Measurements from ENCODE around the gene DOCK2. TPM values are rescaled to one million over a fixed set of nuclear protein-coding genes. Genes with fewer than 3 reads are reported as not detected.
"Not testable (repeated sequence)": the region's sequence is repeated elsewhere in the genome, so short reads cannot be mapped to it uniquely, and the experiment has no call there.

The DOCK2 gene
- total RNA-seq, 1 donor from 2014 or later, result 1.2 TPM

DNA sequence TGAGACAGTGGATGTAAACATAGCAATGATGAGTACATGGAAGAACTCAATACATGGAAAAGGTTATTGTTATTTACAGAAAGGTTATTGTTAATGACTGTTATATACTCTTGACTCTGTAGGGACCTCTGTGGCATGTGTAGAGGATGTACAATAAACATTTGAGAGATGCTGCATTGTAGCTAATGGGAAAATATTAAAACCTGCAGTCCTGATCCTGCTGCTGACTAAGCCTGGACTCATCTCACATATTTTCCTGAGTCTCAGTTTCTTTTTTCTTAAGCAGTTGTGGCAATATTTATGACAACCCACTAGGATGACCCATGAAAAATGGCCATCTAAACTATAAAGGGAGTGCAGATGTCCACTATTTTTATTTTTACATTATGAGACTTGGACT, 75.4 kb downstream of the DOCK2 start:
- no peak for DNase-seq (ENCODE audit: extremely low read depth, low read depth, low spot score)

DNA sequence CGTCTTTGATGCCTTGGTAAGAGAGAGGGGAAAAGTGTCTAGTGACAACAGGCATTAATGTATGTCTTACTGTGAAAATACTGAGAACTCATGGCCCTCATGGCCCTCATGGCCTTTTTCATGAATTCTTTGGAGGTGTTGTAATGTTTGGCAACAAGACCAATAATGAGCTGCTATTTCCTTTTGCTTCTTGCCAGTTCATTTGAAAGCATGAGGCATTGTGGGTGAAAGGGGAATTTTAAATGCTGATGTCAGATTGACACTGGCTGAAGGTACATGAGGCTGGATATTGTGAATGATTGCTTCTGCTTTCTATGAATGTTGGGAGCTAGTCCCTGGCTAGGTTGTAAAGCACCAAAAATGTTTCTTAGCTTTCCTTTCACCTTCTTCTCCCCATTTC, 79.2 kb downstream of the DOCK2 start:
- no peak for DNase-seq (ENCODE audit: extremely low read depth, low read depth, low spot score)

DNA sequence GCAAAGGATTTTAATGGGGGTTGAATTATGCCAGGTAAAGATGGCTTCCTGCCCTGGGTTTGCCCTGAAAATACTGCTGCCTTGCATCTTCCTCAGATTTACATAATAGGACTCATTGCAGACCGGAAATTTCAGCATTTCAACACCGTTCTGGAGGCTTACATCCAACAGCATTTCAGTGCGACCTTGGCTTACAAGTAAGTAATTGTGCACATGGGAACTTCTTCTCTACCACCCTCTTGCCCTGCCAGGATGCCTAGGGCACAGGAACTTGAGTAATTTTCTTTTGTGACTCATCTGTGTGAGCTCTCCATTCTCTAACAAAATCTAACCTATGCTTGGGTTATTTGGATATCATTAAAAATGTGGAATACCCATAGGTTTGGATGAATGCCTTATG, 80.2 kb downstream of the DOCK2 start:
- DNase-seq (ENCODE audit: extremely low read depth, low read depth, low spot score), result no peak

DNA sequence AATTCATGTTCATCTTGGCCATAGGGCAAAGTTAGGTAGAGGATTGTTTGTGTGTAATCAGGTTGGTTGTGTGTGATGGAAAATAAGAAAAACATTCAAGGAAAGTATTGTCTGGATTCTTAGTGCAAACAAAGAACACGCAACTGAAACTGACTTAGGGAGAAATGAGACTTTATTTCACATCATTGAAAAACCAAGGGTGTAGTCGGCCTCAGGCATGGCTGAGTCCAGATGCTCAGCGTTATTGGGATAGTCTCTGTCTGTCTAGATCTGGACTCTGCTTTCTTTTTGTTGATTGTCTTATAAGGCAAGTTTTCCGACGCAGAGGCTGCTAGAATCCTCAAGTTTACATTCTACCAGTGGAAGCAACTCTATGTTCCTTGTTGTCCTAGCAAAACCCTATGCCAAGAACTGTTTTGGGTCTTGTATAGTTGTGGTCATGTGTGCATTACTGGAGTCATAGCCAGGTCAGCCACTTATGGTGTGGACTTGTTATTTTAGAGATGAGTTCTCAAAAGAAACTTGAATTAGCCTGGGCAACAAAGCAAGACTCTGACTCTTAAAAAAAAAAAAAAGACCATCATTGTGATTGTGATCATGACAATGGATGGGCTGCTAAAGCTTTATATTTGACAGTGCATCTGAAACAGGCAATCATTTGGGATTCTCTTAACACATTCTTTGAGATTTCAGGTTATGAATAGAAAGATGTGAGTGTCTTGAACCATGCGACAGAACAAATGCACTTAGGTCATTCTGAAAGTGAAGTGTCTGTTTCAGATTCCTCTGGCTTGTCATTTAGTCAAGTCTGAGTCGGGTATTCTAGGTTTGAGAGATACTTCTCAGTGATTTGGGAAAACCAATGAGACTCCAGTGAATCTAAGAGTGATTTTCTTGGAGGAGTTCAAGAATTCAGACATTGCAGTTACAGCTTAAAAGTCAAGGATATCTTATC, 82.6 kb downstream of the DOCK2 start:
- no peak for DNase-seq (ENCODE audit: extremely low read depth, low read depth, low spot score)

DNA sequence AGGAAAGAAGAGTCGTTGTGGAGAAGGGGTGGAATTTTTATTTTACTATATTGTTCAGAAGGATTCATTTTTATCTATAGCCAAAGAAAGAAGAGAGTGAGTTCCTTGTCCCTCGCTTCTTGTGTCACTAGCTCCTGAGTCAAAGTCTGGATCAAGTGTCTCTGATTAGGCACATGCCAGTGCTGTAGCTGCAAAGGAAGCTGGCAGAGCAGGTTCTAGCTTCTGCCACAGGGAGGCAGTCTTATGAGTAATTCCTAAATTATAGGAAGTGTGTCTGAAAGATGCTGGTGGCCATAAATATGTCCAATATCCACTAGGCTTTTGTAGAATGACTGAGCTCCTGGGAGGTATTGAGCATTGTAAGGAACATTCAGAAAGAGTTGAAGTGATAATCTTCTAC, 84.7 kb downstream of the DOCK2 start:
- no peak for DNase-seq (ENCODE audit: extremely low read depth, low read depth, low spot score)

DNA sequence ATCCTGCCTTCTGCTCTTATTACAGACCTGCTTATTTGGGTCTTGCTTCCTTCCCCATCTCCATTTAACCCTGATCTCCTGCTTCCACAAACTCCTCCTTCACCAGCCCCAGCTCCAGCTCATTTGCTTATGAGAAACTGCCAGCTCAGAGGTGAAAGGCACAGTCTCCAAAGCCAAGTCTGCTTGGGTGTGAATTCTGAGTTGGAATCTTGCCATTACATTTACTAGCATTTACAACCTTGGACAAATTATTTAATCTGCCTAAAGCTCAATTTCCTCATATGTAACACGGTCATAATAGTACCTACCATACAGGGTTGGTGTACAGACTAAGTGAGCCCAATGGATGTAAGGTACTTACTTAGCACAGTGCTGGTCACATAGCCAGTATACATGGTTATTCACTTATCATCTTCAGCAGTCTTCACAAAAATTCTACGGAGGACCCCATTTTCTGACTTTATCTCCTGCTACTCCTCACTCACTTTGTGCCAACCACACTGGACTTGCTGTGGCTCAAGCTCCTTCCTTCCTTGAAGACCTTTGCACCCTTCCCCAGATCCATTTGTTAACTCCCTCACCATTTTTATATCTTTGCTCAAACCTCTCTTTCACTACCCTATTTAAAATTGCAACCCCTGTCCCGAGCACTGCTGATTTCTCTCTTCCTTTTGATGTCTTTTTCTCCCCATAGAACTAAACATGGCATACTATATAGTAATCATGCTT, 86.2 kb downstream of the DOCK2 start:
- no peak for DNase-seq (ENCODE audit: extremely low read depth, low read depth, low spot score)

DNA sequence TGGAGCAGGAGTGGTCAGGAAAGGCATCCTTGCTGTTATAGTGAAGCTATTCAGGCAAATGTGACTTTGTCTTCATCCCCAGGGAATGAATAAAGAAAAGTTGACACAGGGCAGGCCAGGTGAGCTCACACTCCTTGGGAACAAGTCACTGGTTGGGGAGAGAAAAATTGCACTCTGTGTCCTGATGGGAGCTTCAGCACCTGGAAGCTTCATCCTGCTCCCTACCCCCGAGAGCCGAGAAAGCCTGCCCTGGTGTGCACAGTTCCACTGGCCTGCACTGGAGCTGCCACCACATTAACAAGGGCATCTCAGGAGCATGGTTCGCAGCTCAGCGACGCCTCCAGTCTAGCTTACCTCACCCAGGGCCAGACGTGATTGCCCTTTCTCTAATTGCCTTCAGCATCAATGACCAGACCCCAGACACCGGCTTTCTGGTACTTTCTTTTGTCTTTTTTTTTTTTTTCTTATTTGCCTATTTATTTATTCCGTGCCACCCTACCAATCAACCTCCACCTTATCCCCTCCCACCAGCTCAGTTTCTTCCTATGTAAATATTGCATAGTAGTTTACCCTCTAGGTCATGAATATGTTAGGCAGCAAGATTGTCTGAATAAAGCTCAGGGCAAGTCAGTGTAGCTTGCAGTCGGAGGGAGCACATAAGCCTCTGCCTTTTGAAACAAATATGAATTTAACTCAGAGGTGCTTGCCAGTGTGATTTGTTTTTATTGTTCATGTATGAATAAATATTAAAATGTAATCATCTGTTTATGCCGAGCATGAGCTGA, 87.4 kb downstream of the DOCK2 start:
- no peak for DNase-seq (ENCODE audit: extremely low read depth, low read depth, low spot score)

DNA sequence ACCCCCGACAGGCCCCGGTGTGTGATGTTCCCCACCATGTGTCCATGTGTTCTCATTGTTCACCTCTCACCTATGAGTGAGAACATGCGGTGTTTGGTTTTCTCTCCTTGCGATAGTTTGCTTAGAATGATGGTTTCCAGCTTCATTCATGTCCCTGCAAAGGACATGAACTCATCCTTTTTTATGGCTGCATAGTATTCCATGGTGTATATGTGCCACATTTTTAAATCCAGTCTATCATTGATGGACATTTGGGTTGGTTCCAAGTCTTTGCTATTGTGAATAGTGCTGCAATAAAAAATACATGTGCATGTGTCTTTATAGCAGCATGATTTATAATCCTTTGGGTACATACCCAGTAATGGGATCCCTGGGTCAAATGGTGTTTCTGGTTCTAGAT, 88.6 kb downstream of the DOCK2 start:
- DNase-seq (ENCODE audit: extremely low read depth, low read depth, low spot score), result not testable (repeated sequence)

DNA sequence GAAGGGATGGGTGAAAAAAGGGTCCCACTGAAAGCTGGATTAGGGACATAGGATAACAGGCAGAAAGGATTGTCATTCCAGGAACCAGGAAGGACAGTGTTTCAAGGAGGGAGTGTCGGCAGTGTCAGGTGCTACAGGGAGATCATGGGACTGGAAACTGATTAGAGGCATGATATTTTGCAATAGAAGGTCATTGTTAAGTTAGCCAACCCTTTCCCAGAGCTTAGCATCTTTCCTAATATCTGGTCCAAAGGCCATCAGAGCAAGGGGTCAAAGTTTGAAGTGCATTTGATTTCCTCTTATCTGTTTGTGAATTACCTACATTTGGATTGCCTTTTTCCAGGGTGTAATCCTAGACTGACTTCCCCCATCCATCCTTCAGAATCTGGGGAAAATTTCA, 91.3 kb downstream of the DOCK2 start:
- no peak for DNase-seq (ENCODE audit: extremely low read depth, low read depth, low spot score)

DNA sequence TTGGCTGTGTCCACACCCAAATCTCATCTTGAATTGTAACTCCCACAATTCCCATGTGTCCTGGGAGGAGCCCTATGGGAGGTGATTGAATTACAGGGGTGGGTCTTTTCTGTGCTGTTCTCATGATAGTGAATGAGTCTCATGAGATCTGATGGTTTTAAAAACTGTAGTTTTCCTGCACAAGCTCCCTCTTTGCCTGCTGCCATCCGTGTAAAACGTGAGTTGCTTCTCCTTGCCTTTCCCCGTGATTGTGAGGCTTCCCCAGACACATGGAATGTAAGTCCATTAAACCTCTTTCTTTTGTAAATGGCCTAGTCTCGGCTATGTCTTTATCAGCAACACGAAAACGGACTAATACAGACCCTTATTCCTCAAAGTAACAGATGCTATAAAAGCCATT, 94.1 kb downstream of the DOCK2 start:
- no peak for DNase-seq (ENCODE audit: extremely low read depth, low read depth, low spot score)

DNA sequence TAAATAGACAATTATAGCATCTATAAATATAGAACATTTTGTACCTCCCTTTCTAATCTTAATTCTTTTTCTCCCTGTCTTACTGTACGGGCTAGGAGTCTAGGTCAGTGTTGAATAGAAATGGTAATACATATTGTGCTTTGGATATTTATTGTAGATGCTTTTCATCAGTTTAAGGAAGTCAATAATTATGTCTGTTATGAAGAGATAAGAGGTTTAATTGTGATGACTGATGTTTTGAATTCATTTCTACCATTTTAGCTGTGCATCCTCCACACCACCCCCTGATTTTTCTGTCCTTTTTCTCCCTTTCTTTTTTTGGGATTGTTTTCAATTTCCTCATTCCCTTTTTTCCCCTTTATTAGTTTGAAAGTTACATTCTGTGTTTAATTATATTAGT, 95.8 kb downstream of the DOCK2 start:
- no peak for DNase-seq (ENCODE audit: extremely low read depth, low read depth, low spot score)

DNA sequence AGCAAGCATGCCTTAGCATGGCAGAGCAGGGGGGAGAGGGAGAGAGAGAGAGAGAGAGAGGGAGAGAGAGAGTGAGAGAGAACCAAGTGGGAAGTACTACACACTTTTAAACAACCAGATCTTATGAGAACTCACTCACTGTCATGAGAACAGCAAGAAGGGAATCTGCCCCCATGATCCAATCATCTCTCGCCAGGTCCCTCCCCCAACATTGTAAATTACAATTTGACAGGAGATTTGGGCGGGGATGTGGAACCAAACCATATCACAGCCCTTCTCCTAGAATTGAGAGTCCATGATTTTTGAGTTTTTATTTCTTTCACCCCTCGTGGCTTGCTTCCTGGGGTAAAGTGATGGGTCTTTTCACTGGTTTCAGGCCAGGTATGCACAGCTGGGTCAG, 98.8 kb downstream of the DOCK2 start:
- DNase-seq (ENCODE audit: extremely low read depth, low read depth, low spot score), result no peak

DNA sequence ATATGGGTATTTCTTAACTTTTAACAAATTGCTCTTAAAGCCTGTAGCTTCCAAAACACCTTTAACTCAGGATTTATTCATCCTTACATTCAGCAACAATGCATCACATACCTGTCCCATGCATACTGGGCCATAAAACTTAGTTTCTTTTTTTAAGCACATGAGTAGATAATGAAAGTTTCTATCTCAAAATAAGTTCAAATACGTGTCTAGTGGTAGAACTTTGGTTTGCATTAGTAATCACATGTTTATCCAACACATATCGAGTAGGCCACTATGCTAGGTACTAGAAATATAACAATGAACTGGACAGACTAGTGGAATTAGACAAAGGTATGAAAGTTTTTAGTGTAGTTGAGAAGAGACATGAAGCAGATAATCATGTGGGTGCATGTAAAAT, 99.6 kb downstream of the DOCK2 start:
- DNase-seq (ENCODE audit: extremely low read depth, low read depth, low spot score), result no peak

DNA sequence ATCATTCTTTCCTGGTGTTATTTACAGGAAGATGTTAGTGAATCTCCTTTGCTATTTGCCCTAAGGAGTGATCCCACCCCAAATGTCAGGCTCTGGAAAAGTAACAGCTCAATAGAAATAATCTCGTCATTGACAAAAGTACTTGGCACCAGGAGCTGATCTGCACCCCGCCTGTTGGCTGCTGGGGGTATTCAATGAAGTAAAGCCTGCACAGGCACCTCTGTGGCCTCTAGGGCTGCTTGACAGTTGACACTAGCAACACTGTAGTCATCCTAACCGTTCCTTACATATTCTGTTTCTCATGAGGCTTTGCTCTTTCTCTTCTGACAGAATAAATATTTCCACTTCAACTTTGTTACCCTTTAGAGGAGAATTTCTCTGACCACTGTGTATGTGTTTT, 103.4 kb downstream of the DOCK2 start:
- no peak for DNase-seq (ENCODE audit: extremely low read depth, low read depth, low spot score)

DNA sequence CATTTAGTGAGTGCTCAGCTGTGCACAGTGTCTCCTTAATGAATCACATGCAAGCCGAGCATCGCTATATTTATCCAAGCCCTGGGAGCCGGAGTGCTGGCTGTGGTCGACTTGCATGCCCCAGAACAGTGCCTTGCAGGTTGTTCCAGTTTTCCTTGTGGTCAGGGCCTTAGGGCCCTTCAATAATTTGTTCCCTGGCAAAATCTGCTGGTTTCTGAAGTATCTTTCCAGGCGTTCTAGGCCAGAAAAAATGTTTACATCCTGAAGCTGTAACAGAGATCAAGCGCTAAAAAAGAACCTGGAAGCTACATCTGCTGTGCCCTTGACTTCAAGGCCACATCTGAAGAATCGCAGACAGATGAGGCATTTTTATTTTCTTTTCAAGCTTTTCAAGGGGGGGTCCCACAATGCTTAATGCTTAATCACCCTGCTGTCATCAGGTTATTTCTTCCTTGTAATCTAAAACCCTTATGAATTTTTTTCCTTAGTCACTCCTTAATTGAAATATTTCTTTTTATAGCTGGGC, 105.8 kb downstream of the DOCK2 start:
- DNase-seq (ENCODE audit: extremely low read depth, low read depth, low spot score), result no peak

DNA sequence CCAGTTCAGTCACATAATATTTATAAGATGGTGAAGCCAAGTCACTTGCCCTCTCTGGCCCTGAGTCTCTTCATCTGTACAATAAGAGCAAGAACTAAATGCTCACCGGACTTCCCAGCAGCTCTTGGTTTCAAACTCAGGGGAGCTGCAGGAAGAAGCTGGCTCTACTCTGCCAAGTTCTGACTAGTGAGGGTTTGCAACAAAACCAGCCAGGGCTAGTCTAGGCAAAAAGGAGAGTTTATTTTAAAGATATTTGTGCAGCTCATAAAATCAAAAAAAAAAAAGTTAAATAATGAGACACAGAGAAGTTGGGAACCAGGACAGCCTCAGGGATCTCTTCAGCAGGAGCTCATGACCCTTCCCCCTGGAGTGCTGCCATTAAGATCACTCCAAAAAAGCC, 107.3 kb downstream of the DOCK2 start:
- DNase-seq (ENCODE audit: extremely low read depth, low read depth, low spot score), result no peak

DNA sequence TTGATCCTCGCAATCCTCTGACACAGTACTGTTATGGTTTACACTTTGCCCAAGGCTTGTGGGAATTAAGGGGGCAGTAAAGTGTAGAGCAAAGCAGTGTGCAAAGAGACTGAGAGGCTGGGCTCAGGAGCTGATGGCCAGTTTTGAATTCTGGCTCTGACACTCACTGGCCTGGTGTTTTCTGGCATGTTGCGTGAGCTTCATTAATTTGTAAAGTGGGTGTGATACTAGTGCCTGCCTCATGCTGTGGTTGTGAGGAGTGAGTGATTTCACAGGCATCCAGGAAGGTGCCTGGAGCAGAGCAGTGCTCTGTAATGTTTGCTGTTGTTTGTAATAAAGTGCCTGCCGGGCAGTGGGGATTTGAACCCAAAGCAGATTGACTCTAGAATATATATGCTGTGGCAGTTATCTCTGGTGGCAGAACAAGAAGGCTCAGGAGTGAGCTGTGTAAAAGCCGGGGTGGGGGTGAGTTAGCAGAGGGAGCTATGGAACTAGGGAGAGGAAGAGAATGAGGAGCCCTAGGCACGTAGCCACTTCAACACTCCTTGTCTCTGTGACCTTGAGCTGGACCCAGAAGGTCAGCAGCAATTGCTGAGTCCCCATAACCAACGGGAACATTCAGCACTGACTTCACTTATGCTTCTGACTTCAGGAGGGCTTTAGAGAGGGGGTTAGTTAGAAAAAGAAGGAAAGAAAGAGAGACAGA, 108.5 kb downstream of the DOCK2 start:
- no peak for DNase-seq (ENCODE audit: extremely low read depth, low read depth, low spot score)

DNA sequence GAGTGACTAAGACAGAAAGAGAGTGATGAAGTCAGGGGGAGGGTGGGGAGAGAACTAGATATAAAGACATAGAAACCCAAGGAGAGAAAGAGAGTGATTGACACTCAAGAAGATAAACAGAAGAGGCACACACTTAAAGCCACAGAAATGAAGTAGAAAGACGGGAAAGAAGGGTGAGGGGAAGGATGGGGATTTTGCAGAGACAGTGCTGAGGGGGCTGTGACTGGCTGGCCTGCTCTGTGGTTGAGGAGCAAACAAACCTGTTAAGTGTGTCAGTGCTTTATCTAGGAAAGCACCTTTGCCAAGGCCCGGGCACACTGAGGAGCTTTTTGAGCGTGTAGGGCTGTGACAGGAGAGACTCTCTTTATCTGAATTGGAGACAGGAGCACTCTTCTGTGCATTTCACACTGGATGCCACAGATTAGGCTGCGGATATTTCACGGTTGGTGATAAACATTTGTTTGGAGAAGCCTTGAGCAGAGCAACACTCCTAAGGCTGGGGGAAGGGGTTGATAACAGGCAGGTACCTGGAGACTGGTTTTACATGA, 109.1 kb downstream of the DOCK2 start:
- DNase-seq (ENCODE audit: extremely low read depth, low read depth, low spot score), result no peak

DNA sequence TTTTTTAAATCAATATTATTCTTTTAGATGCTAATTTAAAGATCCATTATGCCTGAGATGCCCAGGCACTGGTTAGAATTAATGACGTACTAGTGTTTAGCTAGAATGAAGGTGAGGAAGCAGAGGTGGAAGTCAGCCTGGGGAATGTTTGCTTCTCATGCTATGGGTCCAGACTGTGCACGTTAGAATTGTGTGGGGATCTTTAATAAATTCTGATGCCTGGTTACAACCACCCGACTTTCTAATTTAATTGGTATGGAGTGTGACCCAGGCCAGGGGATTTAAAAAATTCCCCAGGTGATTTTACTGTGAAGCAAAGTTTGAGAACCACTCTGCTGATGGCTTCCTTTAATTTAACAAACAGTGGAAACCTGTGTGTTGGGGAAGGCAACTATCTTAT, 111.1 kb downstream of the DOCK2 start:
- DNase-seq (ENCODE audit: extremely low read depth, low read depth, low spot score), result no peak

DNA sequence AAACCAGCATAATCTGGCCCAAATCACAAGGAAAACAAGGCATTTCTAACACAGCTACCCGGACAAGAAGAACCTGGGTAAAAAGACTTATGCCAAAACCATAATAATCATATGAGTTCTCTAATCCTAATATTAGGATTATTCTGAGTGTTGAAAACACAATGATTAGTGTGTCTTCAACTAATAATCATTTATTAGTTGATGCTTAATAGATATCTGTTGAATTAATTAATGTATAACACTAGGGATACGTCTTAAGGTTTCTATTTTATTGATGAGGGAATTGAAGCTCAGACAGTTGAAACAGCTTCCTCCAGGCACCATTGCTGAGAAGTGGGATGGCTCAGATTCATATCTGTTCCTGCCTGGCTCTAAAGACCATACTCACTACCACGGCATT, 112.2 kb downstream of the DOCK2 start:
- DNase-seq (ENCODE audit: extremely low read depth, low read depth, low spot score), result no peak

Data from glomerular endothelial cell (primary cell).